Activated CD8-positive, alpha-beta memory T cell treated with anti-CD3 and anti-CD28 coated beads, Interleukin-2, amount 50 U/mL, for 1 hour (primary cell): ENCODE data around the gene THEMIS2.

Experiments used
- DNase-seq: peaks from one replicate; pipeline ENCODE4 v3.0.0-alpha.2; 2020; ENCODE audit errors: extremely low read depth

THEMIS2 gene

DNA sequence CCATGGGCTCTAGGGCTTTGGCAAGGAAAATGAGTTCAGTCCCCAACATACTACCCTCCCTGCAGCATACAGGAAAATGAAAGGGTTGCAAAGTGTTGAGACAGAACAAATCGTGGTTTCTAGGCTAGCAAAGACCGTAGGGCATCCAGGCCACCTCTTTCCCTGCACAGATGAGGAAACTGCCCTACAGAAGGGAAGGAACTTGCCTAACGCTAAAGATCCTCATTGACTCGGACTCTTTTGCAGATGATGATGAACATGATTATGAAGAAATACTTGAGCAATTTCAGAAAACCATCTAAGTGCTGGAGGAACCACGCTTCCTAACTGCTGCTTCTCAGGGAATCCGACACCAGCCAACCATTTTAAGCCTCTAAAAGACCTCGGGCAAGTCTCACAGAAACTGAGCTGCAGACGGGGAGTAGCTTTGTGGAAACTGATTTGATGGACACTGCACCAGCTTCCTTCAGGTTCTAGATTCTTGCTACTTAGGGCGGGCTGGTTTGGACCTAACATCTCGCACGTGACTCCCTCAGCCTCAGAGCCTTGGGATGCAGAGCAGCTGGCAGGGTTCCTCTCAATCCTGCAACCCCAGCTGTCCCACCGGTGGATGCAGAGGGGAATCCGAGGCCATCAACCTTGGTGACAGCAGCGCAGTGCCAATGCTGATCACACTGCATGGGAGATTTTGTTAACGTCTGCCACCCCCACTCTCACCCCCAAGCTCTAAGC, 13.4 kb downstream of the THEMIS2 start:
- DNase-seq, result no peak

DNA sequence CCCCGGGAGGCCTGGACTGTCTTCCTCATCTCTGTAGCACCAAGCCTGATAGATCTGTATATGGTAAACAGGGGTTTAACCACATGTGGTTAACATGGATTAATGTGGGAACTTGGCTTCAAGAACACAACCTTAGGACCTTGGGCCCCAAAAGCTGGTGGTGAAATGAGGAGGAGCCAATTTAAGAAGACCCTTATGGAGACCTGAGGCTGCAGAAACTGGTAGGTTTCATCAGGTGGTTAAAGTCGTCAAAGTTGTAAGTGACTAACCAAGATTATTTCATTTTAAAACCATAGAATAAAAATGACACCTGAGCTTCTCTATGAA, 14.0 kb downstream of the THEMIS2 start:
- no peak for DNase-seq

DNA sequence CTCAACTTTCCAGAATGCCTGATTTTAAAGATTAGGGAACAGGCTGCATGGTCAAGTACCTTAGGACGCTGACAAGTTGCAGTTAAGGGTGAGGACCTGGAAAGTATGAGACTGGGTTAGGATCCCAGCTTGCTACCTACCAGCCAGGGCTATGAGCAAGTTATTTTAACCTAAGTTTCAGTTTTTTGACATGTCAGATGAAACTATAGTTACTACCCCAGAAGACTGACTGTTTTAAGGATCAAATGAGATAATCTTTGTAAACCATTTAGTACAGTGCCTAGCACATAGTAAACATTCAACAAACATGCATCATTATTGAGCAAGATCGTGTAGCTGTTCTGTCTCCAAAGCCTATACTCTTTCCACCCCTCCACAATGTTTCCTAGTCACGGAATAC, 14.4 kb downstream of the THEMIS2 start:
- DNase-seq, result no peak

DNA sequence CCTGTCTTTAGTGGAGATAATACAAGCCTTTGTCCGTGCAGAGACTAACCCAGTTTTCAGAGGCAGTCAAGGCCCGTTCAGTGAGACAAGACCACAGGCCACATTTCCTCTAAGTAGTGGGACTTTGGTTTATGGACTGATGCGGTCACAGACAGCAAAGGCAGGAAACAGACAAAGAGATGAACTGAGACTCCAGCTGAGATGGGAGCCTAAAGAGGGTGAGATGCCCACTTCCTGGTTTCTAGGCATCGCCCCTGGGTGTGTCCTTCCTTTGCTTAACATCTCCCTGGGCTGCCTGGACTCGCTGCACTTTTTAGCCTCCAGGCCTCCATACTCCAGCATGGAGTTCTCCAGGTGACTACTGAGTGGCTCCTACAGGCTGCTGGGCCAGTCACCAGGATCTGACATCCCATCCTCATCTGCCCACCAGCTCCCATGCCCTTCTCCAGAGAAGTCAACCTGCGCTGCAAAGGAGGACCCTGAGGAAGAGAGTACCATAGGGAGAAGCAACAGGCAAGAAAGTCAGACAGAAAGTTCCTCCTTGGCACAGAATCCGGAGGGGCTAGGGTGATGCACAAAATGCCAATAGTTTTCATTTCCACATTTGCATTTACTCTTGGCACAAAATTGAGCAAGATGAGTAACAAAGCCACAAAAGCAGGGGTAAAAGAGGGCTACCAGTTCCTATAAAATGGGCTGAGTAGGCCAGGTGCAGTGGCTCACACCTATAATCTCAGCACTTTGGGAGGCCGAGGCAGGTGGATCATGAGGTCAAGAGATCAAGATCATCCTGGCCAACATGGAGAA, 15.1 kb downstream of the THEMIS2 start:
- no peak for DNase-seq

GRCh38 chr1:27889506-27889905, 17.2 kb downstream of the THEMIS2 start:
- no peak for DNase-seq

DNA sequence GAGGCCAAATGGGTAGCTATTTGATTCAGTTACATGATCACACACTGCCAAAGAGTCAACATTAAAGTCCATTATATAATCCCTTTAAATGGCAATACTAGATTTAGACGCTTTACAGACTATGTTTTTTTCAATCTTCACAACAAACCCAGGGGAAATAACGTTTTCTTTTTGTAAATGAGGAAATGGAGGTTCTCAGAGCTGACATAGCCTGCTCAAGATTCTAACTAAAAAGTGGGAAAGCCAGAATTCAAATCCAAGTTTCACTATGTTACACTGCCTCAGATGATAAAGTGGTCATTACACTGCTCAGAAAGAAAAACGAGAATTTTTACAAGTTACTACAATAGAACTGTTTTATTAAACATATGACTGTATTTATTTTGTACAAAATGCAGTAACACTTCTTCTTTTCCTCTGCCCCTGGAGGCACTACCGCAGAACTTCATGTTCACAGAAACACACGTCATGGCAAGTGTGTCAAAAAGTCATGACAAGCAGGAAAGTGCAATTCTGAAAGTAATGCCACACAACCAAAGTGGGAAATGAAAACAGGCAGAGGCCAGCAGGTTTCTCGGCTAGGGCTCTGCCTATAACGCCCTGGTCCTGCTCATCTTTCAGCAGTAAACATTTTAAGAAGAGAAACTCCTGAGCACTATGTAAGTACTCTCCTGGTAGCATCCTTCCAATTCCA, 19.0 kb downstream of the THEMIS2 start:
- no peak for DNase-seq

GRCh38 chr1:27894521-27894920, 22.2 kb downstream of the THEMIS2 start:
- no peak for DNase-seq

GRCh38 chr1:27906759-27907158, 34.4 kb downstream of the THEMIS2 start:
- DNase-seq, result no peak

DNA sequence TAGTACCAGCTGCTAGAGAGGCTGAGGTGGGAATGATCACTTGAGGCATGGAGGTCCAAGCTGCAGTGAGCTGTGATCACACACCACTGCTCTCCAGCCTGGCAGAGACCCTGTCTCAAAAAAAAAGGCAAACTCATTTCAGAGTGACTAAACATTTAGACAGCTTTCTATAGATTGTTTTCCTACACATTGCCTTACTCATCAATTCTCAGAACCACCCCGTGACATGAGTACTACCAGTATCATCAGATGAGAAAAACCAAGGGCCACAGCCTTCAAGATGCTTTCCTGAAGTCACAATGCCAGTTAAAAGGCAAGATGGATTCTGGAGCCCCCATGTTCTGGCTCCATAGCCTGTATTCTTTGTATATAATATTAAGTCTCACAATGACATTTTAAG, 40.1 kb downstream of the THEMIS2 start:
- no peak for DNase-seq

GRCh38 chr1:27915082-27915575, 42.8 kb downstream of the THEMIS2 start:
- no peak for DNase-seq

- no peak for DNase-seq
Observed at GRCh38 chr1:27922272-27922671, 49.9 kb downstream of the THEMIS2 start.

DNA sequence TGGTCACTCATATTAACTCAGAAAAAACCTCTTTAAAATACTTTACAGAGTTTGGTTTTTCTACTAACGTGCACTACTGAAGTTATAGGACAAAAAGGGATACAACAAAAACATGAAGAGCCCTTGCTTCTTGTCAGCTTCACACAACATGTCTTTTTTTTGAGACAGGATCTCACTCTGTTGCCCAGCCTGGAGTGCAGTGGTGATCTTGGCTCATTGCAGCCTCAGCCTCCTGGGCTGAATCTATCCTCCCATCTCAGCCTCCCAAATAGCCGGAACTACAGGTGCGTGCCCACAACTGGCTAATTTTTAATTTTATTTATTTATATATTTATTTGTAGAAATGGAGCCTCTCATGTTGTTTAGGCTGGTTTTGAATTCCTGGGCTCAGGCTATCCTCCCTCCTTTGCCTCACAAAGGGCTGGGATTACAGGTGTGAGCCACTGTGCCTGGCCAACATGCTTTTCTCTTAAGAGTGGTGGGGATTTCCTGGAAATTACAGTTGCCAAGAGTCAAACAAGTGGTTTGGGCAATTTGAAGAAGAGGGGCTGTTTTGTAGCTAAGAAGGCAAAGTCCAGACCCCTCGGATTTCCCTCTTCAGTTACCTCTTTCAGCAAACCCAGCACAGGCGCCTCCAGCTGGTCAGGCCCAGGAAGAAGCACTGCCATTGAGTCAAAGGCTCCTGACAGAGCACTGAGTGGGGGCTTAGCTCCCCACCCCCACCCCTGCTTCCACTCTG, 56.0 kb downstream of the THEMIS2 start:
- no peak for DNase-seq

DNA sequence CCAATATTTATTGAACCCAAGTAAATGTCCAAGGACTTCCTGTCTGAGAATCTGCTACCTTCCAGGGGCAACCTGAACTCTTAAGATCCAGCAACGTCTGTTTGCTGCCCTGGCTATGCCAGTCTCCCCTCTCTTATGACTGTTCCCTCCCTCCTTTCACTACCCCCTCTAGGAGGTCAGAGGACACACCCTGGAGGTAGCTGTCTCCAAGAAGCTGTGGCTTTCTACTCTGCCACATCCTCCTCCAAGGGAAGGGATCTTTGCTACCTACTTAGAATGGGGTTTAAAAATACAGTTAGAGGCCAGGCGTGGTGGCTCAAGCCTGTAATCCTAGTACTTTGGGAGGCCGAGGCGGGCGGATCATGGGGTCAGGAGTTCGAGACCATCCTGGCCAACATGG, 58.8 kb downstream of the THEMIS2 start:
- no peak for DNase-seq

GRCh38 chr1:27931759-27932158, 59.4 kb downstream of the THEMIS2 start:
- DNase-seq, result no peak

- no peak for DNase-seq
Observed at GRCh38 chr1:27934818-27935549, 62.6 kb downstream of the THEMIS2 start, which contains the start of gene SMPDL3B. Gene SMPDL3B, plus strand, starts transcription at chr1:27935000. Its CDS starts 184 bp downstream, at chr1:27935184.

- DNase-seq, result no peak
Observed at GRCh38 chr1:27935721-27936120, 63.4 kb downstream of the THEMIS2 start.
